Trophoblast cell (in vitro differentiated cells and primary cell): ENCODE data around the gene TWF2.

Experiments used
- DNase-seq, 2 donors: peaks; one replicate each; pipeline ENCODE4 v3.0.0-alpha.2; 2016
- H2AFZ ChIP-seq: 2 replicates; pipeline ENCODE4 v1.6.1; 2013; ENCODE audit warnings: low read length, moderate library complexity, mild to moderate bottlenecking; ENCODE audit not compliant: insufficient read depth, poor library complexity
- H2AK5ac ChIP-seq: 2 replicates; pipeline ENCODE4 v1.6.1; 2013; ENCODE audit warnings: mild to moderate bottlenecking, low read length
- H2BK120ac ChIP-seq: 2 replicates; pipeline ENCODE4 v1.6.1; 2013; ENCODE audit warnings: low read length, mild to moderate bottlenecking, moderate library complexity; ENCODE audit not compliant: insufficient read depth, poor library complexity
- H2BK12ac ChIP-seq: 2 replicates; pipeline ENCODE4 v1.6.1; 2013; ENCODE audit warnings: mild to moderate bottlenecking, low read length, moderate library complexity
- H2BK5ac ChIP-seq: 2 replicates; pipeline ENCODE4 v1.6.1; 2013; ENCODE audit warnings: low read length, low read depth, moderate library complexity, mild to moderate bottlenecking; ENCODE audit not compliant: poor library complexity
- H3K14ac ChIP-seq: 2 replicates; pipeline ENCODE4 v1.6.1; 2013; ENCODE audit warnings: mild to moderate bottlenecking, low read length
- H3K18ac ChIP-seq: 2 replicates; pipeline ENCODE4 v1.6.1; 2013; ENCODE audit warnings: mild to moderate bottlenecking, low read length
- H3K23ac ChIP-seq: 2 replicates; pipeline ENCODE4 v1.6.1; 2013; ENCODE audit warnings: low read length
- H3K27ac ChIP-seq: 2 replicates; pipeline ENCODE4 v1.5.1; 2013; ENCODE audit warnings: low read depth, mild to moderate bottlenecking, inconsistent platforms, low read length, moderate library complexity
- H3K27me3 ChIP-seq: 2 replicates; pipeline ENCODE4 v1.6.1; 2013; ENCODE audit warnings: inconsistent platforms, mild to moderate bottlenecking, low read length, moderate library complexity; ENCODE audit not compliant: insufficient read depth
- H3K36me3 ChIP-seq, 2 experiments: 1 replicate in 1 of 2; 2 replicates in 1 of 2; pipeline ENCODE4 v1.6.1; 2013; ENCODE audit warnings: low read length in 2 of 2, mild to moderate bottlenecking in 2 of 2, moderate library complexity in 1 of 2; ENCODE audit not compliant: insufficient read depth in 2 of 2, control insufficient read depth in 1 of 2
- H3K4ac ChIP-seq: 2 replicates; pipeline ENCODE4 v1.6.1; 2013; ENCODE audit warnings: low read depth, mild to moderate bottlenecking, low read length, moderate library complexity
- H3K4me1 ChIP-seq, 2 experiments: 1 replicate in 1 of 2; 2 replicates in 1 of 2; pipeline ENCODE4 v1.6.1; 2013; ENCODE audit warnings: low read length in 2 of 2, mild to moderate bottlenecking in 2 of 2, moderate library complexity in 1 of 2; ENCODE audit not compliant: insufficient read depth in 2 of 2, control insufficient read depth in 1 of 2
- H3K4me2 ChIP-seq: 2 replicates; pipeline ENCODE4 v1.6.1; 2013; ENCODE audit warnings: inconsistent platforms, mild to moderate bottlenecking, low read length, moderate library complexity
- H3K4me3 ChIP-seq: 2 replicates; pipeline ENCODE4 v1.5.1; 2013; ENCODE audit warnings: mild to moderate bottlenecking, low read depth, low read length, inconsistent platforms
- H3K79me1 ChIP-seq: one replicate; pipeline ENCODE4 v1.6.1; 2013; ENCODE audit warnings: low read length
- H3K79me2 ChIP-seq: 2 replicates; pipeline ENCODE4 v1.6.1; 2013; ENCODE audit warnings: low read length, mild to moderate bottlenecking; ENCODE audit not compliant: control insufficient read depth, insufficient read depth, poor library complexity
- H3K9ac ChIP-seq: 2 replicates; pipeline ENCODE4 v1.6.1; 2013; ENCODE audit warnings: mild to moderate bottlenecking, low read length
- H3K9me3 ChIP-seq: 2 replicates; pipeline ENCODE4 v1.6.1; 2013; ENCODE audit warnings: low read depth, mild to moderate bottlenecking, control low read depth, inconsistent platforms, low read length; ENCODE audit not compliant: insufficient read depth
- H4K12ac ChIP-seq: 2 replicates; pipeline ENCODE4 v1.6.1; 2013; ENCODE audit warnings: low read depth, mild to moderate bottlenecking, low read length, moderate library complexity
- H4K8ac ChIP-seq: 2 replicates; pipeline ENCODE4 v1.6.1; 2013; ENCODE audit warnings: low read depth, mild to moderate bottlenecking, low read length, moderate library complexity
- H4K91ac ChIP-seq: one replicate; pipeline ENCODE4 v1.6.1; 2013; ENCODE audit warnings: low read depth, mild to moderate bottlenecking, low read length, moderate library complexity
- WGBS: extraction: QIAGEN DNeasy Blood & Tissue Kit; methylation state at CpG from one replicate; pipeline ENCODE4 v1.1.7; 2013; ENCODE audit warnings: missing lambda C conversion rate; ENCODE audit not compliant: insufficient read length, insufficient coverage; ENCODE audit errors: extremely low coverage; 5-methylcytosine and 5-hydroxymethylcytosine counted together

The TWF2 gene

DNA sequence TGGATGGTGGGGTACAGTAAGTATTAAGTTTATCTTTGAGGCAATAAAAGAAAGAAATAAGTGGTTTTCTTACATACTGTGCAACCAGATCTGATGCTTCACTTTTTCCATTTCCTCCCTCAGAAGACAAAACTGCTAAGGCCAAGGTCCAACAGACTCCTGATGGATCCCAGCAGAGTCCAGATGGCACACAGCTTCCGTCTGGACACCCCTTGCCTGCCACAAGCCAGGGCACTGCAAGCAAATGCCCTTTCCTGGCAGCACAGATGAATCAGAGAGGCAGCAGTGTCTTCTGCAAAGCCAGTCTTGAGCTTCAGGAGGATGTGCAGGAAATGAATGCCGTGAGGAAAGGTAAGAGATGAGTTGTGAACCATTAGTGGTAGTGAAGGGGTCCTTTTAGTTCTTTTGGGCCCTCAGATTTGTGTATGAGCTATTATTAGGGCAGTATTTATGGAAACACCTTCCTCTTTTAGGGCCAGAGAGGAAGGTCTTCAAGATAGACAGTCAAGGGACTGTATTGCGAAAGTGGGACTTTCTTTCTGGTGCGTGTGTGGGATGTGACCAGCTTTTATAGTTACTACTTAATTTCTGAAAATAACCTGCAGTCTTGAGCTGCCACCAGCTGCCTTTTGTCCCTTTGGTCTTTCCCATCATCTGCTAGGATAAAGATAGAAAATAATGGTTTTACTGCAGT lies 36.4 kb downstream of the TWF2 start:
- WGBS, result no CpG with 5 or more reads among the region's 4 CpGs

GRCh38 chr3:52200981-52201679 lies 37.8 kb downstream of the TWF2 start:
- no peak overlapping the region for H3K14ac ChIP-seq
- peaks cover 2% of the 10 kb centered on the region for H3K9me3 ChIP-seq
- DNase-seq, result peak in 1 of 2 donors; percentile 27
- H2AK5ac ChIP-seq, result no peak overlapping the region
- H2AFZ ChIP-seq, result no peak overlapping the region
- WGBS, result no CpG with 5 or more reads among the region's 5 CpGs
- no peaks in the 10 kb centered on the region for H3K27me3 ChIP-seq
- no peak overlapping the region for H4K91ac ChIP-seq
- no peak overlapping the region for H3K4me3 ChIP-seq
- H3K4me1 ChIP-seq, result peaks cover 11 to 14% of the 10 kb centered on the region in 2 experiments
- no peak overlapping the region for H3K23ac ChIP-seq
- no peak overlapping the region for H4K12ac ChIP-seq
- H3K9ac ChIP-seq, result no peak overlapping the region
- H3K4ac ChIP-seq, result no peak overlapping the region
- H2BK120ac ChIP-seq, result no peak overlapping the region
- no peak overlapping the region for H3K4me2 ChIP-seq
- H2BK12ac ChIP-seq, result no peak overlapping the region
- peaks cover 30 to 40% of the 10 kb centered on the region in 2 experiments for H3K36me3 ChIP-seq
- H3K79me1 ChIP-seq, result peaks cover 11% of the 10 kb centered on the region
- H3K18ac ChIP-seq, result no peak overlapping the region
- peaks cover 7% of the 10 kb centered on the region for H3K79me2 ChIP-seq
- H4K8ac ChIP-seq, result no peak overlapping the region
- H3K27ac ChIP-seq, result no peak overlapping the region
- H2BK5ac ChIP-seq, result no peak overlapping the region

More for the DNA sequence above, 36.4 kb downstream of the TWF2 start:
- Histone ChIP-seq H4K12ac (no peak overlapping the region), H3K27ac (no peak overlapping the region), H3K4me3 (no peak overlapping the region), H2BK12ac (no peak overlapping the region), H3K14ac (no peak overlapping the region), H3K79me2 (peaks cover 7% of the 10 kb centered on the region), H3K79me1 (peaks cover 9% of the 10 kb centered on the region), H3K9me3 (peaks cover 2% of the 10 kb centered on the region), H2AFZ (no peak overlapping the region), H4K91ac (no peak overlapping the region), H2BK120ac (no peak overlapping the region), H4K8ac (no peak overlapping the region), H2AK5ac (no peak overlapping the region), H3K4me1 (peaks cover 8 to 12% of the 10 kb centered on the region in 2 experiments), H3K18ac (no peak overlapping the region), H3K23ac (no peak overlapping the region), H2BK5ac (no peak overlapping the region), H3K9ac (peak overlapping the region; percentile 13), H3K27me3 (no peaks in the 10 kb centered on the region), H3K36me3 (peaks cover 36 to 52% of the 10 kb centered on the region in 2 experiments), H3K4ac (no peak overlapping the region), H3K4me2 (no peak overlapping the region)
- peak in 1 of 2 donors; percentile 22 for DNase-seq

DNA sequence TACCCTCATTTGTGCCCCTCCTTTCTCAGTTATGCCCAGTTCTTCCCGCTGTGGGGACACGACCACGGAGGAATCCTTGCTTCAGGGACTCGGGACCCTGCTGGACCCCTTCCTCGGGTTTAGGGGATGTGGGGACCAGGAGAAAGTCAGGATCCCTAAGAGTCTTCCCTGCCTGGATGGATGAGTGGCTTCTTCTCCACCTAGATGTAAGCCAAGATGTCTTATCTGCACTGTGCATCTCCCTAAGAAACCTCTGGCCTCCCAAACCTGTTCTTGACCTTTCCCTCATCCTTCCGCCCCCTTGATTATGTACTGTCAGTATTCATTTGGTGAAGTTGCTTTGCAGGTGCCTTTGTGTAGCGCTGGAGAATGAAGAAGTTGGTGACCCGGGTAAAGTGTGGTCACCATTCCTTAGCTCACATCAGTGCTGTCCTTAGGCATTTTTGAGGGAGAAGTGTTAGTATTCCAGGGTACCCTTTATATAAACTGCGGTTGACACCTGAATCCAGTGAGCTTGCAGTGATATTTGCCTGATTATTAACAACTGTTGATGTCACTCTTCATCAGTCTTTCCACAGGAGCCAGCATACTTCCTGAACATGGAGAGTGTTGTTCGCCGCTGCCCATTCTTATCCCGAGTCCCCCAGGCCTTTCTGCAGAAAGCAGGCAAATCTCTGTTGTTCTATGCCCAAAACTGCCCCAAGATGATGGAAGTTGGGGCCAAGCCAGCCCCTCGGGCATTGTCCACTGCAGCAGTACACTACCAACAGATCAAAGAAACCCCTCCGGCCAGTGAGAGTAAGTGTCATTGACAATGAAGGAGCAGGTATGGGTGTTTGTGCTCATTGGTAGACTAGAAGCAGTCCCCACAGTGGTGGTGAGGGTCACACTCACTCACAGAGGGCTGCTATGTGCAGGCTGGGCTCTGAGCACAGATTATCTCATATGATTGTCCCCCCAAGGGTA lies 40.0 kb downstream of the TWF2 start:
- H3K4me3 ChIP-seq, result peak overlapping the region; percentile 95
- no CpG with 5 or more reads among the region's 14 CpGs for WGBS
- H3K4ac ChIP-seq, result peak overlapping the region; percentile 85
- peak overlapping the region; percentile 93 for H2AK5ac ChIP-seq
- peak overlapping the region; percentile 88 for H3K9ac ChIP-seq
- peak overlapping the region; percentile 79 for H4K12ac ChIP-seq
- H3K4me2 ChIP-seq, result peak overlapping the region; percentile 77
- peaks cover 11% of the 10 kb centered on the region for H3K79me1 ChIP-seq
- H3K4me1 ChIP-seq, result peaks cover 11 to 14% of the 10 kb centered on the region in 2 experiments
- H3K36me3 ChIP-seq, result peaks cover 18 to 21% of the 10 kb centered on the region in 2 experiments
- peaks cover 7% of the 10 kb centered on the region for H3K79me2 ChIP-seq
- peak overlapping the region; percentile 94 for H4K8ac ChIP-seq
- DNase-seq, result peak in 1 of 2 donors; percentile 41
- H3K18ac ChIP-seq, result peak overlapping the region; percentile 99
- H2BK12ac ChIP-seq, result no peak overlapping the region
- H3K14ac ChIP-seq, result peak overlapping the region; percentile 98
- peak overlapping the region; percentile 94 for H2AFZ ChIP-seq
- peak overlapping the region; percentile 95 for H4K91ac ChIP-seq
- peaks cover 2% of the 10 kb centered on the region for H3K9me3 ChIP-seq
- H2BK5ac ChIP-seq, result peak overlapping the region; percentile 88
- no peak overlapping the region for H3K23ac ChIP-seq
- H3K27ac ChIP-seq, result no peak overlapping the region
- H3K27me3 ChIP-seq, result no peaks in the 10 kb centered on the region
- H2BK120ac ChIP-seq, result peak overlapping the region; percentile 29
